Lower lobe of right lung (tissue), 2 donors: Measurements from ENCODE around the gene GALNTL6. TPM values are rescaled to one million over a fixed set of nuclear protein-coding genes. Genes with fewer than 3 reads are reported as not detected.

Experiments used
- ATAC-seq, 2 donors: fragments of 200-7000 bp; cut with Tn5 transposase; one replicate each; pipeline ENCODE4 v1.9.1; 2020 to 2022; ENCODE audit warnings: mild to moderate bottlenecking in 2 of 2, moderate library complexity in 2 of 2
- DNase-seq: peaks from one replicate; pipeline ENCODE4 v3.0.0-alpha.2; 2020
- H3K27ac ChIP-seq: fragments of 200-600 bp; one replicate; pipeline ENCODE4 v1.8.0; 2022
- H3K27me3 ChIP-seq: fragments of 200-600 bp; one replicate; pipeline ENCODE4 v1.8.0; 2022; ENCODE audit warnings: low read depth
- H3K36me3 ChIP-seq: fragments of 200-600 bp; one replicate; pipeline ENCODE4 v1.8.0; 2022; ENCODE audit warnings: mild to moderate bottlenecking
- H3K4me1 ChIP-seq: fragments of 200-600 bp; one replicate; pipeline ENCODE4 v1.8.0; 2022
- H3K4me3 ChIP-seq: fragments of 200-600 bp; one replicate; pipeline ENCODE4 v1.8.0; 2022; ENCODE audit warnings: mild to moderate bottlenecking
- H3K9me3 ChIP-seq: fragments of 200-600 bp; one replicate; pipeline ENCODE4 v1.8.0; 2022
- CTCF ChIP-seq: fragments of 200-600 bp; IDR thresholded peaks from one replicate; pipeline ENCODE4 v1.8.0; 2022; ENCODE audit warnings: antibody characterized with exemption, mild to moderate bottlenecking
- intact Hi-C: fragments of 100-400 bp; cut with DNase I; formaldehyde crosslinking; loops from one replicate; pipeline ENCODE4 v1.11.0; 2022
- total RNA-seq: library from RNA; stranded (reverse); fragmentation: NEBNext Ultra II Directional; extraction: Animal tissue kit (Norgen Biotek cat#: 25700); gene quantifications from one replicate; pipeline ENCODE4 v1.2.1, GENCODE V29; 2021
- donor health status: DM: no; HTN: yes; CAD: no; lungs with severe emphysema.

GALNTL6 gene
- total RNA-seq, 1 donor from 2014 or later, result not detected

- Histone ChIP-seq H3K4me1 (no peaks in the 10 kb centered on the region), H3K36me3 (no peaks in the 10 kb centered on the region), H3K27me3 (no peaks in the 10 kb centered on the region), H3K9me3 (no peaks in the 10 kb centered on the region), H3K27ac (no peak overlapping the region), H3K4me3 (no peak overlapping the region)
- DNase-seq (no peak), ATAC-seq (no peak)
- no peak for TF ChIP-seq CTCF
- intact Hi-C loops, result no loop called here
Measured at GRCh38 chr4:172323288-172323687, 510.1 kb downstream of the GALNTL6 start.

GRCh38 chr4:172344308-172344938 lies 531.2 kb downstream of the GALNTL6 start:
- DNase-seq, result no peak
- TF ChIP-seq CTCF, result no peak
- H3K27me3 ChIP-seq, result no peaks in the 10 kb centered on the region
- no peak for ATAC-seq
- no peaks in the 10 kb centered on the region for H3K4me1 ChIP-seq
- H3K9me3 ChIP-seq, result no peaks in the 10 kb centered on the region
- H3K36me3 ChIP-seq, result no peaks in the 10 kb centered on the region
- H3K4me3 ChIP-seq, result no peak overlapping the region
- intact Hi-C loops, result no loop called here
- no peak overlapping the region for H3K27ac ChIP-seq

DNA sequence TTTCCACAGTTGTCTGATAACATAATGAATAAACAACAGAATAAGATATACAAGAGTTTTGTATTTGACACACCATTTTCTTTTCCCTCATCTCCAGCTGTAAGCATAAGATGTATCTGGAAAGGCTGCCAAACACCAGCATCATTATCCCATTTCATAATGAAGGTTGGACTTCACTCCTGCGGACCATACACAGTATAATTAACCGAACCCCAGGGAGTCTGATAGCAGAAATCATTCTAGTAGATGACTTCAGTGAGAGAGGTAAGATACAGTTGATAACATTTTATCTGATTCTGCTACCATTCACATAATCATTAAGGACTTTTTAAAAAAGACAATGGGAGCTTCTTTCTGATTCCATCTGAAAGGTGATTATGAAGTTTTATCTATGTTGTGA lies 535.2 kb downstream of the GALNTL6 start:
- no peak for ATAC-seq
- TF ChIP-seq CTCF, result no peak
- H3K4me1 ChIP-seq, result no peaks in the 10 kb centered on the region

DNA sequence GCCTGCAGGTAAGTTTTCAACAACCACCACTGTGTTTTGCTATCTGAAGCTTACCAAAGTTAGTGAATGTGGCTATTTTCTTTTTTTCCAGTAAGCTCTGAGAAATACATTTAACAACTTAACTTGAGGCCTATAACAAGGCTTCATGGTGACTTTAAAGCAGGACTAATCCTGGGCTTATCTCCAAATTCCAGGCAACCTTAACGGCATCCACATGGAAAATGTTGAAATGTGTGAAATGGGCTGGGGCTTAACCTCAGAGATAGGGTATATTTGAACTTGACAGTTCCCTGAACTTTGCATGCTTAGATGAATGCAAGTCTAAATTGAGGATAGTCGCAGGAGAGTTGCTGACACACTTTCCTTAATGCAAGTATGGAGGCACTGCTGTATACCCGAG lies 539.2 kb downstream of the GALNTL6 start:
- DNase-seq, result no peak
- intact Hi-C loops, result no loop called here
- H3K27me3 ChIP-seq, result no peaks in the 10 kb centered on the region
- H3K9me3 ChIP-seq, result no peaks in the 10 kb centered on the region
- H3K36me3 ChIP-seq, result no peaks in the 10 kb centered on the region
- ATAC-seq, result no peak
- no peak overlapping the region for H3K4me3 ChIP-seq
- H3K27ac ChIP-seq, result no peak overlapping the region
- H3K4me1 ChIP-seq, result no peaks in the 10 kb centered on the region
- no peak for TF ChIP-seq CTCF

More for the DNA sequence above, 535.2 kb downstream of the GALNTL6 start:
- no peak overlapping the region for H3K27ac ChIP-seq
- intact Hi-C loops, result no loop called here
- DNase-seq, result no peak
- no peaks in the 10 kb centered on the region for H3K36me3 ChIP-seq
- no peak overlapping the region for H3K4me3 ChIP-seq
- H3K27me3 ChIP-seq, result no peaks in the 10 kb centered on the region
- no peaks in the 10 kb centered on the region for H3K9me3 ChIP-seq

DNA sequence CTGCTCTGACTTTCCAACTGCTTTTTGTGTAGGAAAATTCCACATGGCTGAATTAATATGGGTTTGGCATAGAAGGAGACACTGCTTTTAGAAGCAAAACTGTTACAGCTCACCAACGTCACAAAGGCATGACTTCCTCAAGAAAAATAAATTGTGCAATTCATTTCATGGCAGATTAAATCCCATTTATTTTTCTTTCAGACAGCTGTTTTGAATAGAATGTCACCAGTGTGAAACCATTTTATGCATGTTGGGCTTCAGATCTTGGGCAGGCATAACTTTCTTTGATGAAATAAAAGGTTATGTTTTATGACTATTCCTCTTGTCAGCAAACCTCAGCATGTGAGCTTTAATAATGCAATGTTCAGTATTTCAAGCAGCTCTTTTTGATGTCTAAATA lies 542.8 kb downstream of the GALNTL6 start:
- Histone ChIP-seq H3K27me3 (no peaks in the 10 kb centered on the region), H3K27ac (no peak overlapping the region), H3K4me3 (no peak overlapping the region), H3K9me3 (no peaks in the 10 kb centered on the region), H3K4me1 (no peaks in the 10 kb centered on the region), H3K36me3 (no peaks in the 10 kb centered on the region)
- DNase-seq (no peak), ATAC-seq (no peak)
- TF ChIP-seq CTCF, result no peak
- intact Hi-C loops, result no loop called here
